Panc1 (cell line): ENCODE data around the gene CMTM4. TPM values are rescaled to one million over a fixed set of nuclear protein-coding genes. Genes with fewer than 3 reads are reported as not detected.
A peak's percentile ranks its signal among the peaks of the same experiment; 100 is the strongest.

Source experiments
- ATAC-seq: fragments of 200-7000 bp; cut with Tn5 transposase; 2 replicates; pipeline ENCODE4 v1.9.1; 2020; ENCODE audit warnings: mild to moderate bottlenecking, moderate library complexity
- BruUV-seq: library from RNA; stranded (reverse); fragments of 400-500 nt; replicated peaks from 2 replicates; lab custom pipeline; 2021; lab: Mats Ljungman, UMichigan
- CTCF ChIA-PET: fragments of 300-600 bp; sonication (Branson Sonifier 250); formaldehyde crosslinking; loops from one replicate; lab custom pipeline; 2022; ENCODE audit warnings: antibody characterized with exemption; lab: Charles Lee
- POLR2A ChIA-PET: fragments of 300-600 bp; sonication (Branson Sonifier 250); formaldehyde crosslinking; loops from one replicate; lab custom pipeline; 2022; ENCODE audit warnings: antibody characterized with exemption; lab: Charles Lee
- DNase-seq: peaks from one replicate; pipeline ENCODE4 v3.0.0-alpha.2; 2010; ENCODE audit warnings: low read depth, low spot score
- H3K27ac ChIP-seq: 2 replicates; pipeline ENCODE4 v1.5.1; 2011; ENCODE audit warnings: mild to moderate bottlenecking, low read length, inconsistent platforms
- H3K27me3 ChIP-seq: fragments of 200-500 bp; sonication (Bioruptor generic); 2 replicates; pipeline ENCODE4 v1.6.0; 2014; ENCODE audit warnings: low read length, inconsistent platforms; ENCODE audit not compliant: control insufficient read depth, insufficient read depth
- H3K36me3 ChIP-seq: fragments of 200-500 bp; sonication (Bioruptor generic); 2 replicates; pipeline ENCODE4 v1.5.1; 2014; ENCODE audit warnings: inconsistent platforms, mild to moderate bottlenecking, low read length, moderate library complexity; ENCODE audit not compliant: control insufficient read depth, insufficient read depth
- H3K4me1 ChIP-seq: 2 replicates; pipeline ENCODE4 v1.5.1; 2011; ENCODE audit warnings: inconsistent platforms, mild to moderate bottlenecking, low read length, moderate library complexity; ENCODE audit not compliant: control insufficient read depth, insufficient read depth
- H3K4me3 ChIP-seq, 2 experiments: 2 replicates each; pipeline ENCODE4 v1.5.1; 2011 to 2012; ENCODE audit warnings: low read depth in 2 of 2, low read length in 2 of 2, mild to moderate bottlenecking in 2 of 2, inconsistent platforms in 1 of 2, moderate library complexity in 1 of 2
- H3K9me3 ChIP-seq: fragments of 200-500 bp; sonication (Bioruptor generic); 2 replicates; pipeline ENCODE4 v1.5.1; 2014; ENCODE audit warnings: low read depth, mild to moderate bottlenecking, inconsistent platforms, low read length, moderate library complexity; ENCODE audit not compliant: control insufficient read depth, insufficient read depth
- POLR2AphosphoS5 ChIP-seq: IDR thresholded peaks from 2 replicates; pipeline ENCODE4 v1.6.1; 2012; ENCODE audit warnings: mild to moderate bottlenecking, low read depth, low read length, moderate library complexity
- SIN3A ChIP-seq: IDR thresholded peaks from 2 replicates; pipeline ENCODE4 v1.6.1; 2012; ENCODE audit warnings: low read depth, mild to moderate bottlenecking, low read length, moderate library complexity, borderline replicate concordance; ENCODE audit not compliant: insufficient read depth
- TCF7L2 ChIP-seq: IDR thresholded peaks from 2 replicates; pipeline ENCODE4 v1.6.1; 2011; ENCODE audit warnings: mild to moderate bottlenecking, low read depth, low read length, inconsistent platforms
- in situ Hi-C: cut with HindIII; loops from 2 replicates; pipeline ENCODE4 v1.10.0; 2016; ENCODE audit warnings: low sequenced_read_pairs, low pct_unique_long_range_greater_than_20kb
- intact Hi-C: fragments of 100-400 bp; cut with micrococcal nuclease; formaldehyde crosslinking; loops from one replicate; pipeline ENCODE4 v1.10.0; 2022; ENCODE audit not compliant: unreplicated experiment
- total RNA-seq: library from RNA; stranded (reverse); gene quantifications from one replicate; pipeline ENCODE4 v1.2.1, GENCODE V29; 2021; ENCODE audit not compliant: unreplicated experiment
- TF ChIP-seq, protein P1 (sequence below), 2 experiments: IDR thresholded peaks; 2 replicates each; pipeline ENCODE4 v1.6.1; 2011 to 2012; ENCODE audit warnings: low read depth in 2 of 2, control low read depth in 1 of 2, low read length in 1 of 2, mild to moderate bottlenecking in 1 of 2, moderate library complexity in 1 of 2; ENCODE audit not compliant: insufficient read depth in 1 of 2
- TF ChIP-seq, protein P2 (sequence below): fragments of 450-650 bp; IDR thresholded peaks from 2 replicates; pipeline ENCODE4 v1.5.1; 2017; ENCODE audit warnings: mild to moderate bottlenecking

Gene CMTM4
- total RNA-seq, 1 experiment from 2014 or later, result 51.9 TPM

DNA sequence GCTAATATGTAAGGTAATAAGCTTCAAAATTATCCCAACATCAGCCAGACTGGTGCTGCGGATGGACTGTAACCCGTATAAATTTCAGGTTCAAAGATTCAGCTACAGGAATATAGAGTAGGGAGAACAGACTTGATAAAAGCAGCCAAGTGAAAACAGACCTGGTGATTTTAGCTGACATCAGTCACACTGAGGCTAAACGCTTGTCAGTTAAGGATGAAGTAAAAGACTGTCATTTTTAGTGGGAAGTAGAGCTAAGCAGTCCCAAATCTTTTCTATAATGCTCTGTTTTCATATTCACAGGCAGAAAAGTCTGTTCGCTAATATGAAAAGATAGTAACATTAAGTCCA lies 35.4 kb downstream of the CMTM4 start:
- CTCF ChIA-PET, result interaction anchor here (0.7 to 2.8 kb wide), 2 partner anchors 10 to 43 kb away, joined by 3 to 12 read pairs; no protein-coding TSS in a partner anchor
- DNase-seq (no peak), ATAC-seq (peak; percentile 32)
- no TSS peak for BruUV-seq
- Histone ChIP-seq H3K4me1 (peaks cover 31% of the 10 kb centered on the region), H3K9me3 (no peaks in the 10 kb centered on the region), H3K27ac (peak overlapping the region; percentile 84), H3K36me3 (no peaks in the 10 kb centered on the region), H3K4me3 (peak overlapping the region in 1 of 2 experiments; percentile 8; a peak in 2 of 4 replicates), H3K27me3 (no peaks in the 10 kb centered on the region)
- POLR2A ChIA-PET, result no interaction called here
- no peak for TF ChIP-seq POLR2AphosphoS5
- no peak for TF ChIP-seq TCF7L2
- no peak for TF ChIP-seq SIN3A
- in situ Hi-C loops, result no loop called here
- intact Hi-C loops, result no loop called here

DNA sequence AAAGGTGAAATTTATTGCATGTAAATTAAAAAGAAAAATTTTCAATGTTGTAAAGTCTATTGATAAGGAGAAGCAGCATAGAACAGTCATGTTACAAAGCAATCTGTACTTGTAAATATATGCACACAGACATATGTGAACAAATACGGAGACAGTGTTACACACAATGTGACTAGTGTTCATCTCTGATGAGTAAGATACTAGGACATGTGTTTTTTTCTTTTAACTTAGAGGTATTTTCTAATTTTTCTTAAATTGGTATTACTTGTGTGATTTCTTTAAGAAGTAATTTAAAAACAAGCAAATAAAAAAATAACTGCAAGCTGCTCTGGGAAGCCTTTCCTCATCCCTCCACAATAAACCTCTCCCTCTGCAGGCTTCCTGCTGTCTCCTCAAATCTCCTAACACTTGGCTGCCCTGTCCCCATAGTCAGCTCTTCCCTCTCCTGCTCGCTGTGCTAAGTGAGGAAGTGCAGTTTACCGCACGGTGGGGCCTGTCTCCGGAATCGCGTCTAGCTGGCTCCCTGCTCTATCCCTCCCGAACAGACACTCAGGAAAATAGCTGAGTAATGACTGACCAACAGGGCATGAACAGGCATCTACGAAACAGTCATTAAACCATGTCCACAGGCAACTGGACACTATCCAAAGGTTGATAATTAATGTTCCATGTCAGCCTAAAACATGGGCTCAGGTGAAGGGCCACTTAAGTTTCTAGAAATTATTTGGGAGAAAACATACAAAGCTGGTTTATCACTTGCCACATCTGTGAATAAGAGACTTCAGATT lies 35.9 kb downstream of the CMTM4 start:
- ATAC-seq (peak; percentile 93), DNase-seq (no peak)
- in situ Hi-C loops (no loop called here), intact Hi-C loops (no loop called here)
- TF ChIP-seq, protein P1, sequence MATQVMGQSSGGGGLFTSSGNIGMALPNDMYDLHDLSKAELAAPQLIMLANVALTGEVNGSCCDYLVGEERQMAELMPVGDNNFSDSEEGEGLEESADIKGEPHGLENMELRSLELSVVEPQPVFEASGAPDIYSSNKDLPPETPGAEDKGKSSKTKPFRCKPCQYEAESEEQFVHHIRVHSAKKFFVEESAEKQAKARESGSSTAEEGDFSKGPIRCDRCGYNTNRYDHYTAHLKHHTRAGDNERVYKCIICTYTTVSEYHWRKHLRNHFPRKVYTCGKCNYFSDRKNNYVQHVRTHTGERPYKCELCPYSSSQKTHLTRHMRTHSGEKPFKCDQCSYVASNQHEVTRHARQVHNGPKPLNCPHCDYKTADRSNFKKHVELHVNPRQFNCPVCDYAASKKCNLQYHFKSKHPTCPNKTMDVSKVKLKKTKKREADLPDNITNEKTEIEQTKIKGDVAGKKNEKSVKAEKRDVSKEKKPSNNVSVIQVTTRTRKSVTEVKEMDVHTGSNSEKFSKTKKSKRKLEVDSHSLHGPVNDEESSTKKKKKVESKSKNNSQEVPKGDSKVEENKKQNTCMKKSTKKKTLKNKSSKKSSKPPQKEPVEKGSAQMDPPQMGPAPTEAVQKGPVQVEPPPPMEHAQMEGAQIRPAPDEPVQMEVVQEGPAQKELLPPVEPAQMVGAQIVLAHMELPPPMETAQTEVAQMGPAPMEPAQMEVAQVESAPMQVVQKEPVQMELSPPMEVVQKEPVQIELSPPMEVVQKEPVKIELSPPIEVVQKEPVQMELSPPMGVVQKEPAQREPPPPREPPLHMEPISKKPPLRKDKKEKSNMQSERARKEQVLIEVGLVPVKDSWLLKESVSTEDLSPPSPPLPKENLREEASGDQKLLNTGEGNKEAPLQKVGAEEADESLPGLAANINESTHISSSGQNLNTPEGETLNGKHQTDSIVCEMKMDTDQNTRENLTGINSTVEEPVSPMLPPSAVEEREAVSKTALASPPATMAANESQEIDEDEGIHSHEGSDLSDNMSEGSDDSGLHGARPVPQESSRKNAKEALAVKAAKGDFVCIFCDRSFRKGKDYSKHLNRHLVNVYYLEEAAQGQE (IDR thresholded peaks at IDR 0.05; ENCODE audit: insufficient read depth in 1 of 2, low read depth in 2 of 2, low read length in 1 of 2), result no peak
- TF ChIP-seq, protein P2, sequence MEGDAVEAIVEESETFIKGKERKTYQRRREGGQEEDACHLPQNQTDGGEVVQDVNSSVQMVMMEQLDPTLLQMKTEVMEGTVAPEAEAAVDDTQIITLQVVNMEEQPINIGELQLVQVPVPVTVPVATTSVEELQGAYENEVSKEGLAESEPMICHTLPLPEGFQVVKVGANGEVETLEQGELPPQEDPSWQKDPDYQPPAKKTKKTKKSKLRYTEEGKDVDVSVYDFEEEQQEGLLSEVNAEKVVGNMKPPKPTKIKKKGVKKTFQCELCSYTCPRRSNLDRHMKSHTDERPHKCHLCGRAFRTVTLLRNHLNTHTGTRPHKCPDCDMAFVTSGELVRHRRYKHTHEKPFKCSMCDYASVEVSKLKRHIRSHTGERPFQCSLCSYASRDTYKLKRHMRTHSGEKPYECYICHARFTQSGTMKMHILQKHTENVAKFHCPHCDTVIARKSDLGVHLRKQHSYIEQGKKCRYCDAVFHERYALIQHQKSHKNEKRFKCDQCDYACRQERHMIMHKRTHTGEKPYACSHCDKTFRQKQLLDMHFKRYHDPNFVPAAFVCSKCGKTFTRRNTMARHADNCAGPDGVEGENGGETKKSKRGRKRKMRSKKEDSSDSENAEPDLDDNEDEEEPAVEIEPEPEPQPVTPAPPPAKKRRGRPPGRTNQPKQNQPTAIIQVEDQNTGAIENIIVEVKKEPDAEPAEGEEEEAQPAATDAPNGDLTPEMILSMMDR, result peak; percentile 18; the same call in 1 of the 2 replicates
- Histone ChIP-seq H3K27me3 (no peaks in the 10 kb centered on the region), H3K36me3 (no peaks in the 10 kb centered on the region), H3K9me3 (no peaks in the 10 kb centered on the region), H3K4me1 (peaks cover 31% of the 10 kb centered on the region), H3K27ac (peak overlapping the region; percentile 84), H3K4me3 (peak overlapping the region in 1 of 2 experiments; percentile 8; a peak in 2 of 4 replicates)
- TSS peak; percentile 50 for BruUV-seq
- ChIA-PET POLR2A (no interaction called here), CTCF (interaction anchor here (0.6 to 2.8 kb wide), 3 partner anchors 9 to 52 kb away, joined by 3 to 12 read pairs (median 3); no protein-coding TSS in a partner anchor)

DNA sequence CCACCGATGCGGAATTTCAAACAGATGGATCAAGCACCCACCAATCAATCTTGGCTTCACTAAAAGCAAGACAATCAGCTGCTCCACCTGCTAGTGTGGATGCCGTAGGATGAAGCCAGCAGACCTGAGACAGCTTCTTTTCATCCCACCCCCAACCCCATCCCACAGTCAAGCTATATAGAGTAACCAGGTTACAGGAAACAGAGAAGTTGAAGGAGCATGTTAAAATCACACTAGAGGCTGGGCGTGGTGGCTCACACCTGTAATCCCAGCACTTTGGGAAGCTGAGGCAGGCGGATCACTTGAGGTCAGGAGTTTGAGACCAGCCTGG lies 37.7 kb downstream of the CMTM4 start:
- H3K27me3 ChIP-seq, result no peaks in the 10 kb centered on the region
- H3K9me3 ChIP-seq, result no peaks in the 10 kb centered on the region
- in situ Hi-C loops (no loop called here), intact Hi-C loops (no loop called here)
- H3K36me3 ChIP-seq, result no peaks in the 10 kb centered on the region
- ChIA-PET CTCF (interaction anchor here (0.8 to 0.9 kb wide), 2 partner anchors 51 to 209 kb away, joined by 3 to 4 read pairs; no protein-coding TSS in a partner anchor), POLR2A (no interaction called here)
- no peak overlapping the region for H3K27ac ChIP-seq
- DNase-seq, result no peak
- no peak overlapping the region for H3K4me3 ChIP-seq
- no TSS peak for BruUV-seq
- TF ChIP-seq POLR2AphosphoS5 (no peak), SIN3A (no peak), TCF7L2 (no peak)
- TF ChIP-seq, protein P1 (IDR thresholded peaks at IDR 0.05; ENCODE audit: insufficient read depth in 1 of 2, low read depth in 2 of 2, low read length in 1 of 2), result no peak
- TF ChIP-seq, protein P2, result no peak
- ATAC-seq, result no peak
- H3K4me1 ChIP-seq, result peaks cover 31% of the 10 kb centered on the region
